Lung (tissue), 12 donors: Measurements from ENCODE around the gene MERTK. TPM values are rescaled to one million over a fixed set of nuclear protein-coding genes. Genes with fewer than 3 reads are reported as not detected.

Experiments used
- ATAC-seq: fragments of 200-7000 bp; cut with Tn5 transposase; one replicate; pipeline ENCODE4 v1.9.1; 2020; ENCODE audit warnings: moderate number of reproducible peaks; ENCODE audit not compliant: insufficient read depth, low FRiP score
- DNase-seq, 3 donors: peaks; one replicate each; pipeline ENCODE4 v3.0.0-alpha.2; 2013 to 2017
- H3K27ac ChIP-seq, 2 donors: one replicate each; pipeline ENCODE4 v1.5.1; 2013; ENCODE audit warnings: mild to moderate bottlenecking in 2 of 2, moderate library complexity in 2 of 2, control low read depth in 1 of 2, inconsistent platforms in 1 of 2, low read depth in 1 of 2, low read length in 1 of 2
- H3K27me3 ChIP-seq, 3 donors: one replicate each; pipeline ENCODE4 v1.5.1; 2013; ENCODE audit warnings: low read length in 2 of 3; ENCODE audit not compliant: control insufficient read depth in 3 of 3, insufficient read depth in 3 of 3
- H3K36me3 ChIP-seq, 4 donors: one replicate each; pipeline ENCODE4 v1.5.1; 2013; ENCODE audit warnings: low read length in 4 of 4, mild to moderate bottlenecking in 1 of 4, moderate library complexity in 1 of 4; ENCODE audit not compliant: control insufficient read depth in 4 of 4, insufficient read depth in 4 of 4
- H3K4me1 ChIP-seq, 5 donors: one replicate each; pipeline ENCODE4 v1.5.1; 2013; ENCODE audit warnings: low read length in 5 of 5, mild to moderate bottlenecking in 2 of 5, moderate library complexity in 1 of 5; ENCODE audit not compliant: control insufficient read depth in 5 of 5, insufficient read depth in 5 of 5
- H3K4me3 ChIP-seq: one replicate; pipeline ENCODE4 v1.5.1; 2013; ENCODE audit warnings: mild to moderate bottlenecking, control low read depth, moderate library complexity
- H3K9ac ChIP-seq, 2 donors: one replicate each; pipeline ENCODE4 v1.5.1; 2013; ENCODE audit warnings: low read length in 2 of 2, control low read depth in 1 of 2; ENCODE audit not compliant: insufficient read depth in 1 of 2
- H3K9me3 ChIP-seq, 4 donors: one replicate each; pipeline ENCODE4 v1.5.1; 2013; ENCODE audit warnings: low read length in 3 of 4, mild to moderate bottlenecking in 1 of 4, moderate library complexity in 1 of 4; ENCODE audit not compliant: control insufficient read depth in 4 of 4, insufficient read depth in 3 of 4
- WGBS, 2 donors: extraction: QIAGEN DNeasy Blood & Tissue Kit; methylation state at CpG; one replicate each; pipeline ENCODE4 v1.1.7; 2013; 5-methylcytosine and 5-hydroxymethylcytosine counted together
- polyA plus RNA-seq, 2 donors: library from polyadenylated mRNA; stranded (reverse); fragments of 200-250 nt; gene quantifications; one replicate each; pipeline ENCODE4 v1.2.1, GENCODE V29; 2013
- total RNA-seq, 2 donors: library from RNA; depleted of rRNA in 1 of 2; stranded (reverse); fragments of >200 nt in 1 of 2; gene quantifications; one replicate each; pipeline ENCODE4 v1.2.1, GENCODE V29; 2014 to 2021
- TF ChIP-seq, protein P1 (sequence below): IDR thresholded peaks from 2 replicates; pipeline ENCODE4 v1.5.1; 2012; ENCODE audit warnings: mild to moderate bottlenecking; ENCODE audit errors: control extremely low read depth, extremely low read depth
- donor health status: control.
- donor health status: control.
- donor health status: Bipolar disorder and iron deficiency.
- donor health status: healthy.
- donor health status: DM: yes; HTN: yes; CAD: no.

Gene MERTK
- total and polyA plus RNA-seq, 4 donors: 5.5 to 33.1 (median 22.4) TPM

DNA sequence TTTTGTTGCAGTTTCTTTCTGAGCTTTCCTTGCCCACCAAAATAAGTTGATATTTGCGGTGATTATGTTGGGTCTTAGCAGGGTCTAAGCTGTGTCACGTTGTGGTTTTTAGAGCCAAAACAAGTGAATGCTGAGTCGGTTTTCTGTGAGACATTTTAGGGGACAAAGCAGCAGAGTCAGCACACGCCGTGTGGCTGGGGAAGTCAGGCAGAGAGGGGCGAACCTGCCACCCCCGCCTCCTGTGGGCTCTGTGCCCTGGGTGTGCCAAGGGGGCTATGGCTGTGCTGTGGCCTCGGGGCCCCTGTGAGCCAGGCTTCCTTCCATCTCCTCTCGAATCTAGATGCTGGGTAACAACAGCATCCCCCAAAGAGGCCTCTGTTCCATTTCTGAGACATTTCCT is 125.8 kb downstream of the MERTK start:
- Histone ChIP-seq H3K36me3 (peaks cover 0 to 6% (median 3%) of the 10 kb centered on the region in 4 donors), H3K4me1 (peaks cover 0 to 4% (median 0%) of the 10 kb centered on the region in 5 donors), H3K4me3 (no peak overlapping the region), H3K9ac (no peak overlapping the region), H3K27ac (no peak overlapping the region), H3K9me3 (no peaks in the 10 kb centered on the region), H3K27me3 (no peaks in the 10 kb centered on the region)
- WGBS, 2 donors: 73 to 79% methylated on average over 9 of the region's 9 CpGs
- TF ChIP-seq, protein P1, sequence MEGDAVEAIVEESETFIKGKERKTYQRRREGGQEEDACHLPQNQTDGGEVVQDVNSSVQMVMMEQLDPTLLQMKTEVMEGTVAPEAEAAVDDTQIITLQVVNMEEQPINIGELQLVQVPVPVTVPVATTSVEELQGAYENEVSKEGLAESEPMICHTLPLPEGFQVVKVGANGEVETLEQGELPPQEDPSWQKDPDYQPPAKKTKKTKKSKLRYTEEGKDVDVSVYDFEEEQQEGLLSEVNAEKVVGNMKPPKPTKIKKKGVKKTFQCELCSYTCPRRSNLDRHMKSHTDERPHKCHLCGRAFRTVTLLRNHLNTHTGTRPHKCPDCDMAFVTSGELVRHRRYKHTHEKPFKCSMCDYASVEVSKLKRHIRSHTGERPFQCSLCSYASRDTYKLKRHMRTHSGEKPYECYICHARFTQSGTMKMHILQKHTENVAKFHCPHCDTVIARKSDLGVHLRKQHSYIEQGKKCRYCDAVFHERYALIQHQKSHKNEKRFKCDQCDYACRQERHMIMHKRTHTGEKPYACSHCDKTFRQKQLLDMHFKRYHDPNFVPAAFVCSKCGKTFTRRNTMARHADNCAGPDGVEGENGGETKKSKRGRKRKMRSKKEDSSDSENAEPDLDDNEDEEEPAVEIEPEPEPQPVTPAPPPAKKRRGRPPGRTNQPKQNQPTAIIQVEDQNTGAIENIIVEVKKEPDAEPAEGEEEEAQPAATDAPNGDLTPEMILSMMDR: no peak
- ATAC-seq (no peak), DNase-seq (no peak)

DNA sequence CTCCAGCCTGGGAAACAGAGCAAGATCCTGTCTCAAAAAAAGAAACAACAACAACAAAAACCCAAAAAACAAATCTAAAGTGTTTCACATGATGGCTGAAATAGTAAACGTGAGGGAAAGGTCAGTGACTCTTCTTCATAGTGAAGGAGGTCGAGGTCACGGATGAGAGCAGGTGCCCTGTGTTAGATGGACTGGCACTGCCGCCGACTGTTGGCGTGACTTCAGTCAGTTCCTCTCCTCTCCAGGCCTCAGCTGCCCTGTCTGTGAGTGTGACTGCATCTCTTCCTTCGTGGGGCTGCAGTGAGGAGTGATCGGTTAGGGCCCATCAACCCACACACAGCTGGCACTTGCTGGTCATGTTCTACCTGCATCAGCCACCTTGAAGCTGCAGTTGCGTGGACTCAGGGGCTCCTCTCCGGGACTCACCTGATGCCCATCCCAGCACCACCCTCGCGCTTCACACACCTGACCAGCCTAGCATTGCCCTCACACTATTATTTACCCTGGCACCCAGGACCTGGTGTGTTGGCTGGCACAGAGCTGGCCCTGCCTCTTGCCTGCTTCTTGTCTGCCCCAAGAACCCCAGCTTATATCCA is 126.6 kb downstream of the MERTK start:
- no peaks in the 10 kb centered on the region for H3K9me3 ChIP-seq
- no peak overlapping the region for H3K9ac ChIP-seq
- H3K4me1 ChIP-seq: peaks cover 0 to 4% (median 0%) of the 10 kb centered on the region in 5 donors
- peaks cover 0 to 6% (median 3%) of the 10 kb centered on the region in 4 donors for H3K36me3 ChIP-seq
- TF ChIP-seq, protein P1: no peak
- H3K27me3 ChIP-seq: no peaks in the 10 kb centered on the region
- ATAC-seq (no peak), DNase-seq (no peak)
- H3K27ac ChIP-seq: no peak overlapping the region
- WGBS, 2 donors: 89 to 91% methylated on average over 12 of the region's 12 CpGs
- H3K4me3 ChIP-seq: no peak overlapping the region

DNA sequence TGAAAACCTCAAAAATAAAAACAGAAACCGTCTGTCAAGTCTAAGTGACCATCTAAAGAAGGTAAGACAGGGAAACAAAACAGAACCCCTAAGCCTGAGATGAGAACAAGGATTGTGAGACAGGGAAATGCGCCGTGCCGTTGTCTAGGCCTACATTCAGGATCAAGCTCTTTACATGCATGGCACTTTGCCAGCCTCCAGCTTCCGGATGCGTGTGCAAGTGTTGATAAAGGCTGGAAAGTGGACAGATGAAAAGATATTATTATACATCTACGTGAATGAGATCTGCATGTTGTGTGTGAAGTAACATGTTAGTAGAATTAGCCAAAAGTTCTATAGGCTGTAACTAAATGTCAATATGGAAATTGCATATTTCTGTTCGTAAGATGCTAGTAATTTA is 128.1 kb downstream of the MERTK start:
- Histone ChIP-seq H3K27ac (no peak overlapping the region), H3K36me3 (peaks cover 0 to 6% (median 3%) of the 10 kb centered on the region in 4 donors), H3K4me3 (no peak overlapping the region), H3K27me3 (no peaks in the 10 kb centered on the region), H3K4me1 (peaks cover 0 to 7% (median 0%) of the 10 kb centered on the region in 5 donors), H3K9me3 (no peaks in the 10 kb centered on the region), H3K9ac (no peak overlapping the region)
- TF ChIP-seq, protein P1: no peak
- ATAC-seq (no peak), DNase-seq (peak; percentile 27 to 76 (median 49))
- WGBS, 2 donors: 60 to 73% methylated on average over 8 of the region's 8 CpGs

DNA sequence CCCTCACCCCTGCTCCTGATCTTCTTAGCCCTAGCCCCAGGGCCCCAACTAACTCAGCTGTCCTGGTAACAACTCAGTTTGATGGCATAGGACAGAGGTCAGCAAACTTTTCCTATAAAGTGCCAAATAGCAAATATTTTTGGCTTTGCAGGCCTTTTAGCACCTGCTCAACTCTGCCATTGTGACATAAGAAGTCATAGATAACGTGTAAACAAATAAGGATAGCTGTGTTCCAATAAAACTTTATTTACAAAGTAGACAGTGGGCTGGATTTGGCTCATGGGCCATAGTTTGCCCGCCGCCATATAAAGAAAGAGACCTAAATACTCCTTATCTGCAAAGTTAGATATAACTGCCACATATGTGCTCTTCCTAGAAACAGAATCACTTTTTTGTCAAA is 129.4 kb downstream of the MERTK start:
- H3K9me3 ChIP-seq: no peaks in the 10 kb centered on the region
- 96 to 97% methylated on average over 3 of the region's 3 CpGs for WGBS, 2 donors
- TF ChIP-seq, protein P1: no peak
- H3K9ac ChIP-seq: no peak overlapping the region
- peaks cover 0 to 17% (median under 1%) of the 10 kb centered on the region in 5 donors for H3K4me1 ChIP-seq
- no peak overlapping the region for H3K4me3 ChIP-seq
- no peak overlapping the region for H3K27ac ChIP-seq
- DNase-seq (no peak), ATAC-seq (no peak)
- H3K27me3 ChIP-seq: no peaks in the 10 kb centered on the region
- peaks cover 0 to 4% (median under 1%) of the 10 kb centered on the region in 4 donors for H3K36me3 ChIP-seq
